Kidney (tissue), 14 donors: ENCODE results near the gene SPRY4. TPM values are rescaled to one million over a fixed set of nuclear protein-coding genes. Genes with fewer than 3 reads are reported as not detected.

Source experiments
- DNase-seq, 5 donors: peaks; one replicate each; pipeline ENCODE4 v3.0.0-alpha.2; 2013 to 2020
- FAIRE-seq: peaks from 2 replicates; lab custom pipeline; 2012; peaks lifted over from hg19 to GRCh38; lab: Jason Lieb, UNC
- H3K27ac ChIP-seq, 2 donors: one replicate each; pipeline ENCODE4 v1.7.0; 2013; ENCODE audit warnings: low read depth in 2 of 2, low read length in 2 of 2, inconsistent platforms in 1 of 2
- H3K27me3 ChIP-seq: one replicate; pipeline ENCODE4 v1.7.1; 2013; ENCODE audit warnings: low read length, inconsistent platforms; ENCODE audit not compliant: control insufficient read depth, insufficient read depth
- H3K36me3 ChIP-seq, 3 donors: one replicate each; pipeline versions ENCODE4 v1.7.0 to v1.7.1; 2013; ENCODE audit warnings: low read length in 3 of 3, control low read depth in 1 of 3, inconsistent platforms in 1 of 3; ENCODE audit not compliant: insufficient read depth in 3 of 3, control insufficient read depth in 2 of 3
- H3K4me1 ChIP-seq, 3 donors: one replicate each; pipeline versions ENCODE4 v1.7.0 to v1.7.1; 2013; ENCODE audit warnings: low read length in 3 of 3, inconsistent platforms in 1 of 3, low read depth in 1 of 3; ENCODE audit not compliant: control insufficient read depth in 2 of 3, insufficient read depth in 2 of 3
- H3K4me3 ChIP-seq, 3 donors: one replicate each; pipeline versions ENCODE4 v1.7.0 to v1.8.1; 2013; ENCODE audit warnings: low read length in 3 of 3, control low read depth in 1 of 3, inconsistent platforms in 1 of 3
- H3K9ac ChIP-seq, 3 donors: one replicate each; pipeline versions ENCODE4 v1.7.0 to v1.7.1; 2013; ENCODE audit warnings: low read length in 3 of 3, control low read depth in 1 of 3, inconsistent platforms in 1 of 3
- H3K9me3 ChIP-seq, 3 donors: one replicate each; pipeline versions ENCODE4 v1.7.0 to v1.7.1; 2013; ENCODE audit warnings: low read length in 3 of 3, control low read depth in 1 of 3, inconsistent platforms in 1 of 3; ENCODE audit not compliant: control insufficient read depth in 2 of 3, insufficient read depth in 1 of 3
- intact Hi-C: fragments of 100-400 bp; cut with DNase I; formaldehyde crosslinking; loops from one replicate; pipeline ENCODE4 v1.11.1; 2022
- polyA plus RNA-seq: library from polyadenylated mRNA; stranded (reverse); fragments of 350-450 nt; fragmentation: Illumina TruSeq; extraction: RNeasy Lipid Tissue Mini Kit (QIAGEN cat#74804); gene quantifications from one replicate; pipeline ENCODE4 v1.2.3, GENCODE V29; 2014; ENCODE audit warnings: low read depth, low replicate concordance; ENCODE audit not compliant: insufficient read depth
- total RNA-seq: library from RNA; stranded (reverse); fragmentation: NEBNext Ultra II Directional; extraction: Animal tissue kit (Norgen Biotek cat#: 25700); gene quantifications from one replicate; pipeline ENCODE4 v1.2.1, GENCODE V29; 2021
- TF ChIP-seq, protein P1 (sequence below): IDR thresholded peaks from 3 replicates; pipeline ENCODE4 v1.5.1; 2012; ENCODE audit warnings: mild to moderate bottlenecking, moderate library complexity, borderline replicate concordance; ENCODE audit not compliant: insufficient read depth; ENCODE audit errors: extremely low read depth
- donor health status: control.
- donor health status: control.
- donor health status: control.
- donor health status: control.
- donor health status: control.
- donor health status: DM: yes; HTN: yes; CAD: no.
- donor health status: Normal renal cell carcinoma (clear cell type).

The SPRY4 gene
- total and polyA plus RNA-seq, 2 donors from 2014 or later = 6.0 to 16.6 TPM

DNA sequence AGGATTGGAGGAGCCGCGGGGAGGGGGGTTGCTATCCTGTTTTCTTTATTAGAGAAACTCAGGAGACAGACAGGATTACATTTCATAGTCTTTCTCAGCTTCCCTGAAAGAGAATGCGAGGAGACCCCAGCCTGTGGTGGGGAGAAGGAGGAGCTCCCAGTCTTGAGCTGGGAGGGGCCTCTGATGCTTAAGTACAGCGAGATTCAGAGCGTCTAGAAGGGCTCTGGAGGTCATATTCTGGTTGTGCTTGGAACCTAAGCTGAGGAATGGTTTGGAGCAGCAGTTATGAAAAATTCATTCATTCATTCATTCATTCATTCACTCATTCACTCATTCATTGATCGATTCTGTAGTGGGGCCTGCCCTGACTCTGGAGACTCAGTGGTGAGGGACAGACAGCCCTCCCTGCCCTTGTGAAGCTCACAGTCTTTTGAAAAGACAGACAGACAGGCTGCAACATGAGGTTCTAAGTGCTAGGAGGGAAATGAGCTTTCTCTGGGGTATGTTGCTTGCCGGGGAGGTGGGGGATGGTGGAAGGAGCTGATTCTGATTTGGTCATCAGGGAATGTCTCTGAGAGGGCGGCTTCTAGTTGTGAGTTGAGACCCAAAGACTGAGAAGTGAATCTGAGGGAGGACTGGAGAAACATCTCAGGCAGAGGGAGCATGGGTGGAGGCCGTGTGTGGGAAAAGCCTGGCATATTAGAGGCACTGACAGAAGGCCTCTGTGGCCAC lies 2.5 kb upstream of the SPRY4 start:
- TF ChIP-seq, protein P1, sequence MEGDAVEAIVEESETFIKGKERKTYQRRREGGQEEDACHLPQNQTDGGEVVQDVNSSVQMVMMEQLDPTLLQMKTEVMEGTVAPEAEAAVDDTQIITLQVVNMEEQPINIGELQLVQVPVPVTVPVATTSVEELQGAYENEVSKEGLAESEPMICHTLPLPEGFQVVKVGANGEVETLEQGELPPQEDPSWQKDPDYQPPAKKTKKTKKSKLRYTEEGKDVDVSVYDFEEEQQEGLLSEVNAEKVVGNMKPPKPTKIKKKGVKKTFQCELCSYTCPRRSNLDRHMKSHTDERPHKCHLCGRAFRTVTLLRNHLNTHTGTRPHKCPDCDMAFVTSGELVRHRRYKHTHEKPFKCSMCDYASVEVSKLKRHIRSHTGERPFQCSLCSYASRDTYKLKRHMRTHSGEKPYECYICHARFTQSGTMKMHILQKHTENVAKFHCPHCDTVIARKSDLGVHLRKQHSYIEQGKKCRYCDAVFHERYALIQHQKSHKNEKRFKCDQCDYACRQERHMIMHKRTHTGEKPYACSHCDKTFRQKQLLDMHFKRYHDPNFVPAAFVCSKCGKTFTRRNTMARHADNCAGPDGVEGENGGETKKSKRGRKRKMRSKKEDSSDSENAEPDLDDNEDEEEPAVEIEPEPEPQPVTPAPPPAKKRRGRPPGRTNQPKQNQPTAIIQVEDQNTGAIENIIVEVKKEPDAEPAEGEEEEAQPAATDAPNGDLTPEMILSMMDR = no peak
- DNase-seq (peak in 4 of 5 donors; percentile 66 to 84 (median 74)), FAIRE-seq (no peak)
- intact Hi-C loops = loop anchor here (10.0 kb wide), 1 partner anchor 218 kb away; no protein-coding TSS in a partner anchor
- H3K9ac ChIP-seq = no peak overlapping the region
- H3K4me1 ChIP-seq = peaks cover 2 to 7% (median 6%) of the 10 kb centered on the region in 3 donors
- no peaks in the 10 kb centered on the region for H3K27me3 ChIP-seq
- no peaks in the 10 kb centered on the region for H3K9me3 ChIP-seq
- H3K4me3 ChIP-seq = no peak overlapping the region
- H3K27ac ChIP-seq = peak overlapping the region in 1 of 2 donors; percentile 68
- H3K36me3 ChIP-seq = peaks cover 0 to 3% (median 0%) of the 10 kb centered on the region in 3 donors

DNA sequence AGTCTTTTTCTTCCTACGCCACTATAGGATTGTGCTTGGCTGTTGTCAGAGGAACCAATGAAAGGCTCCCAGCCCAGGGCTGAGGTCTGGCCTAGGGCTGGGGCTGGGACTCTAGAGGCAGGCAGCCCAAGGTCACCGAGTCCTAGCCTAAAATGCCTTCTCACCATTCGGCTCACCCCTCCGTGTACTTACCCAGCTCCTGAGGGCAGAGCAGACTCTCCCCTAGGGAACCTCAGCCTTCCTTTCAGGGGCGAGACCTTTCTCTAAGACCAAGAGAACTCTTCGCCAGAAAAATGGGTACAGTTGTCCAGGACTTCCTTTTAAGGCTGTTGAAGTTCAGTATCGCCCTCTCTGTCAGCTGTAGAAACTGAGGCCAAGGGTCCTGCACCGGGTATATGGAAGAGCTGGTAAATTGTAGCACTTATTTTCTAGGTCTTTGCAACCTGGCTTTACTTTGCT lies 1.7 kb upstream of the SPRY4 start:
- TF ChIP-seq, protein P1 = no peak
- Histone ChIP-seq H3K27me3 (no peaks in the 10 kb centered on the region), H3K36me3 (peaks cover 0 to 3% (median 0%) of the 10 kb centered on the region in 3 donors), H3K4me1 (peaks cover 2 to 11% (median 6%) of the 10 kb centered on the region in 3 donors), H3K9me3 (no peaks in the 10 kb centered on the region), H3K27ac (peak overlapping the region; percentile 68 to 85), H3K4me3 (peak overlapping the region in 1 of 3 donors; percentile 1), H3K9ac (peak overlapping the region in 1 of 3 donors; percentile 56)
- DNase-seq (no peak), FAIRE-seq (no peak)
- intact Hi-C loops = loop anchor here (10.0 kb wide), 1 partner anchor 218 kb away; no protein-coding TSS in a partner anchor

DNA sequence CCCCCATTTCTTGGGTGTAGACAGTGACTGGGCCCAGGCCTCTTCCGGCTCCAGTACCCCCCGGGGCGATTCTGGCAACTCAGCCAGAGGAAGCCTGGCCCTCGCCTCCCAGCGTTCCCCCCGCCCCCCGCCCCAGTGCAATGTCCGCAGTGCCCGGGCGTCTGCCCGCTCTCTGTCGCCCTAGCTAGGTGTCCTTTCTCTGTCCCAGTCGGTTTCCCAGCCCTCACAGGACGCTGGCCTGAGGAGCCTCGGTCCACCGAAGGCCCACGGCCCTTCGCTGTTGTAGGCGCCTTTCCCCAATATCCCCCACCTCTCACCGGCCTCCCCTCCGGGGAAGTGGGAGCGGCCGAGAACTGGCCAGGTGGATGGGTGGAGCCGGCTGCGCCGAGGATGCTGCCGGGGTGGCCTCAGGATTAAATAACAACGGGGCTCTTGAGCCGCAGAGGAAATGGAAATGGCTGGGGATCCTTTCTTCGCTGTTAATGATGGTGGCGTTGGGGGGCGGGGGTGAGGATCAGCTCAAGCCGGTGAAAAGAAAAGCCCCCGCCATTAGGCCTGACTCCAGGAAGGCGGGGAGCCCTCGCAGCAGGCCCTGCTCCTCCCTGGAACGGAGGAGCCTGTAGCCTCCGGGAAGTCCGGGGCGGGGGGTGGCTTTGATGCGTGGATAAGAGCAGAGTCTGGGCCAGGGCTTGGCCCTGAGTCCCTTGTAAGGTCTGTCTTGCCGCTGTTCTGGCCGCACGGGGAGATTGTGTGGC lies 1.1 kb upstream of the SPRY4 start:
- peak overlapping the region; percentile 46 to 90 (median 74) for H3K4me3 ChIP-seq
- H3K27me3 ChIP-seq = no peaks in the 10 kb centered on the region
- DNase-seq (peak; percentile 69 to 90 (median 83)), FAIRE-seq (no peak)
- no peaks in the 10 kb centered on the region for H3K9me3 ChIP-seq
- peaks cover 0 to 3% (median 0%) of the 10 kb centered on the region in 3 donors for H3K36me3 ChIP-seq
- TF ChIP-seq, protein P1 = no peak
- H3K27ac ChIP-seq = peak overlapping the region; percentile 68 to 85
- peaks cover 2 to 17% (median 6%) of the 10 kb centered on the region in 3 donors for H3K4me1 ChIP-seq
- intact Hi-C loops = loop anchor here (10.0 kb wide), 1 partner anchor 219 kb away; no protein-coding TSS in a partner anchor
- H3K9ac ChIP-seq = peak overlapping the region in 2 of 3 donors; percentile 47 to 56
